CD4-positive, alpha-beta T cell (primary cell): ENCODE measurements around the gene AKR1E2. TPM values are rescaled to one million over a fixed set of nuclear protein-coding genes. Genes with fewer than 3 reads are reported as not detected.

Experiments
- ATAC-seq: fragments of 200-7000 bp; cut with Tn5 transposase; one replicate; pipeline ENCODE4 v1.10.0; 2022; ENCODE audit warnings: mild to moderate bottlenecking; ENCODE audit not compliant: poor library complexity
- CTCF ChIA-PET: fragments of 350-600 bp; sonication (Branson Sonifier 250); formaldehyde crosslinking; loops from one replicate; lab custom pipeline; 2021; ENCODE audit warnings: antibody characterized with exemption, inconsistent platforms; lab: Charles Lee
- POLR2A ChIA-PET: fragments of 350-600 bp; sonication (Branson Sonifier 250); formaldehyde crosslinking; loops from one replicate; lab custom pipeline; 2021; ENCODE audit warnings: antibody characterized with exemption, inconsistent platforms; lab: Charles Lee
- DNase-seq, 14 experiments: peaks; one replicate each; pipeline ENCODE4 v3.0.0-alpha.2; 2013 to 2020; ENCODE audit warnings: mixed read lengths in 2 of 14
- H3K27ac ChIP-seq, 2 donors: one replicate each; pipeline versions ENCODE4 v1.5.1 to v1.7.0; 2013; ENCODE audit warnings: low read length in 2 of 2, low read depth in 1 of 2, mild to moderate bottlenecking in 1 of 2
- H3K27me3 ChIP-seq, 2 experiments: 1 replicate in 1 of 2; 2 replicates in 1 of 2; pipeline versions ENCODE4 v1.6.1 to v1.7.0; 2013; ENCODE audit warnings: low read length in 2 of 2, control low read depth in 1 of 2, mild to moderate bottlenecking in 1 of 2, moderate library complexity in 1 of 2; ENCODE audit not compliant: insufficient read depth in 2 of 2, control insufficient read depth in 1 of 2
- H3K36me3 ChIP-seq: one replicate; pipeline ENCODE4 v1.6.1; 2013; ENCODE audit warnings: low read length, control low read depth; ENCODE audit not compliant: insufficient read depth
- H3K4me1 ChIP-seq: one replicate; pipeline ENCODE4 v1.6.1; 2013; ENCODE audit warnings: low read length, control low read depth; ENCODE audit not compliant: insufficient read depth
- H3K4me3 ChIP-seq: one replicate; pipeline ENCODE4 v1.5.1; 2013; ENCODE audit warnings: mild to moderate bottlenecking, low read length, moderate library complexity
- H3K9me3 ChIP-seq, 2 experiments: 1 replicate in 1 of 2; 2 replicates in 1 of 2; pipeline versions ENCODE4 v1.6.1 to v1.7.0; 2013; ENCODE audit warnings: low read length in 2 of 2, mild to moderate bottlenecking in 2 of 2, control low read depth in 1 of 2, moderate library complexity in 1 of 2; ENCODE audit not compliant: control insufficient read depth in 1 of 2, insufficient read depth in 1 of 2
- H3K27ac Mint-ChIP-seq: one replicate; pipeline ENCODE4 v1.8.0; 2020; ENCODE audit warnings: mixed read lengths
- H3K27me3 Mint-ChIP-seq: one replicate; pipeline ENCODE4 v1.8.0; 2021; ENCODE audit warnings: mixed read lengths
- H3K36me3 Mint-ChIP-seq: one replicate; pipeline ENCODE4 v1.8.0; 2021; ENCODE audit warnings: low read depth, mixed read lengths
- H3K4me1 Mint-ChIP-seq: one replicate; pipeline ENCODE4 v1.8.0; 2021; ENCODE audit warnings: low read depth, mixed read lengths
- H3K4me3 Mint-ChIP-seq: one replicate; pipeline ENCODE4 v1.8.0; 2020; ENCODE audit warnings: mild to moderate bottlenecking, mixed read lengths
- H3K9me3 Mint-ChIP-seq: one replicate; pipeline ENCODE4 v1.8.0; 2020; ENCODE audit warnings: mixed read lengths
- intact Hi-C, 2 experiments: fragments of 100-400 bp; cut with DNase I in 1 of 2; cut with micrococcal nuclease in 1 of 2; formaldehyde crosslinking; loops; one replicate each; pipeline versions ENCODE4 v1.15.1 to v1.9.0; 2023 to 2025; cut with DNase I, micrococcal nuclease
- total RNA-seq, 174 experiments: library from RNA in 2 of 174; stranded (reverse) in 2 of 174; gene quantifications; one replicate each; pipeline ENCODE4 v1.2.3 and lab custom pipeline; 2021 to 2026
- TF ChIP-seq, protein P1 (sequence below): fragments of 200-600 bp; IDR thresholded peaks from one replicate; pipeline ENCODE4 v1.8.0; 2022; ENCODE audit warnings: antibody characterized with exemption, mild to moderate bottlenecking

Gene AKR1E2
- total RNA-seq, 2 experiments from 2014 or later = 26.0 to 30.4 TPM

GRCh38 chr10:4882704-4883078, 56.7 kb downstream of the AKR1E2 start:
- peaks cover 61% of the 10 kb centered on the region for H3K36me3 Mint-ChIP-seq
- H3K27ac Mint-ChIP-seq = no peak overlapping the region
- CTCF ChIA-PET = no interaction called here

DNA sequence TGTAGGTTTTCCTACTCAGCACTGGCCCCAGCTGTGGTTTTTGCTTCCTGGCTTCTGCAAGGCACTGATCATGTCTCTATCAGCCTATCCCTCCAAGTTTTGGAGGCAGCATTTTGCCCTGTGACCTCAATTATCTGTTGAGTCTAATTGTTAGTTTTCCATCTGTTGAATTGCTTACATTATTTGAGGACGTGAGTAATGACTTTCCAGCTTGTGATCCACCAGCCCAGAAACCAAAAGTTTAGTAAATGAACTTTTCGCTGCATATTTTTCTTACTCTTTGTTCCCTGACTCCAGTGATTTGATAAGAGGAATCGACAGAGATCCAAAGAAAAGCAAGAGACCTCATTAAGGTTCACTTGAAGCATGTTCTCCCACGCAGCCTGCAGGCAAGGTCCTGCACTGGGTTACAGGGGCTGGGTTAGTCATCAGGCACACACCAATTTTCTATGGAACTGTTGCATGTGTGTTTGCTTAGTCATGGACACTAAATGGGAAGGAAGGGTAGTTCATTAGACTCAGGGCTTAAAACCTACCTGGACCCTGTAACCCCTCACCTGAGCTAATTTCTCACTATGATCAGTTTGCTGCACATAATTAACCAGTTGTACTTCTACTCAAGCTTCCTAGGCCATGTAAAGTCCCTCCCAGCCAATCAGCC, 57.2 kb downstream of the AKR1E2 start:
- Histone ChIP-seq H3K36me3 (no peaks in the 10 kb centered on the region), H3K9me3 (no peaks in the 10 kb centered on the region), H3K27me3 (no peaks in the 10 kb centered on the region), H3K4me3 (no peak overlapping the region), H3K27ac (no peak overlapping the region), H3K4me1 (no peaks in the 10 kb centered on the region)
- Mint-ChIP-seq H3K36me3 (peaks cover 62% of the 10 kb centered on the region), H3K9me3 (no peaks in the 10 kb centered on the region), H3K4me3 (no peak overlapping the region), H3K4me1 (no peaks in the 10 kb centered on the region), H3K27me3 (no peaks in the 10 kb centered on the region), H3K27ac (no peak overlapping the region)
- ChIA-PET POLR2A (no interaction called here), CTCF (no interaction called here)
- no peak for ATAC-seq
- no peak for DNase-seq
- intact Hi-C loops = no loop called here
- TF ChIP-seq, protein P1, sequence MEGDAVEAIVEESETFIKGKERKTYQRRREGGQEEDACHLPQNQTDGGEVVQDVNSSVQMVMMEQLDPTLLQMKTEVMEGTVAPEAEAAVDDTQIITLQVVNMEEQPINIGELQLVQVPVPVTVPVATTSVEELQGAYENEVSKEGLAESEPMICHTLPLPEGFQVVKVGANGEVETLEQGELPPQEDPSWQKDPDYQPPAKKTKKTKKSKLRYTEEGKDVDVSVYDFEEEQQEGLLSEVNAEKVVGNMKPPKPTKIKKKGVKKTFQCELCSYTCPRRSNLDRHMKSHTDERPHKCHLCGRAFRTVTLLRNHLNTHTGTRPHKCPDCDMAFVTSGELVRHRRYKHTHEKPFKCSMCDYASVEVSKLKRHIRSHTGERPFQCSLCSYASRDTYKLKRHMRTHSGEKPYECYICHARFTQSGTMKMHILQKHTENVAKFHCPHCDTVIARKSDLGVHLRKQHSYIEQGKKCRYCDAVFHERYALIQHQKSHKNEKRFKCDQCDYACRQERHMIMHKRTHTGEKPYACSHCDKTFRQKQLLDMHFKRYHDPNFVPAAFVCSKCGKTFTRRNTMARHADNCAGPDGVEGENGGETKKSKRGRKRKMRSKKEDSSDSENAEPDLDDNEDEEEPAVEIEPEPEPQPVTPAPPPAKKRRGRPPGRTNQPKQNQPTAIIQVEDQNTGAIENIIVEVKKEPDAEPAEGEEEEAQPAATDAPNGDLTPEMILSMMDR = no peak

More at GRCh38 chr10:4882704-4883078, 56.7 kb downstream of the AKR1E2 start:
- no peak overlapping the region for H3K4me3 Mint-ChIP-seq
- Histone ChIP-seq H3K4me1 (no peaks in the 10 kb centered on the region), H3K36me3 (no peaks in the 10 kb centered on the region), H3K27me3 (no peaks in the 10 kb centered on the region), H3K27ac (no peak overlapping the region), H3K4me3 (no peak overlapping the region), H3K9me3 (no peaks in the 10 kb centered on the region)
- no peak for DNase-seq
- intact Hi-C loops = no loop called here
- H3K4me1 Mint-ChIP-seq = no peaks in the 10 kb centered on the region
- TF ChIP-seq, protein P1 = no peak
- no peaks in the 10 kb centered on the region for H3K9me3 Mint-ChIP-seq
- ATAC-seq = no peak
- POLR2A ChIA-PET = no interaction called here
- H3K27me3 Mint-ChIP-seq = no peaks in the 10 kb centered on the region

DNA sequence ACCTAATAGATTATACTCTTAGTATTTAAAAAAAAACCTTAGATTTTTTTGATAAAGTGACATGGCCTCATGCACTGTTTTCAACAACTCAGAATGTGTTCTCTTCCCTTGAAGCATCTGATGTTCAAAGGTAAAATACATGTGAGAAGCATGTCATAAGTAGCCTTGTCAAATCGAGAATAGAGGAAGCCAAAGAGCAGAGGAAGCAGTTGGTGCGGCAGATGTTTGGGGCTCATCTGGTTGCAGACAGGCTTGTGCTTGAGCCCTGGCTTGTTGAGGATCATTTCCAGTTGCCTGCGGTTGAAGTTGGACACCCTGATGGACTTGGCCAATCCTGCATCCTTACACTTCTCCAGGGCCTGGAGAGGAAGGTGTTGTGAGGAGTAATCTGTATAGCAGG, 59.2 kb downstream of the AKR1E2 start:
- H3K27ac ChIP-seq = no peak overlapping the region
- TF ChIP-seq, protein P1 = no peak
- ChIA-PET CTCF (no interaction called here), POLR2A (no interaction called here)
- intact Hi-C loops = no loop called here
- H3K36me3 ChIP-seq = no peaks in the 10 kb centered on the region
- no peaks in the 10 kb centered on the region for H3K27me3 Mint-ChIP-seq
- no peak overlapping the region for H3K4me3 Mint-ChIP-seq
- peaks cover 62% of the 10 kb centered on the region for H3K36me3 Mint-ChIP-seq
- DNase-seq = no peak
- ATAC-seq = no peak
- no peaks in the 10 kb centered on the region for H3K27me3 ChIP-seq
- H3K27ac Mint-ChIP-seq = no peak overlapping the region
- no peaks in the 10 kb centered on the region for H3K9me3 ChIP-seq
- H3K9me3 Mint-ChIP-seq = no peaks in the 10 kb centered on the region
- H3K4me1 ChIP-seq = no peaks in the 10 kb centered on the region
- no peaks in the 10 kb centered on the region for H3K4me1 Mint-ChIP-seq
- H3K4me3 ChIP-seq = no peak overlapping the region
